Activated T-helper 2 cell treated with anti-CD3 and anti-CD28 coated beads, Interferon-gamma antibody, Interleukin-2, Interleukin-4, amounts not matched to agents 10 μg/mL and 5 μg/mL and 100 μg/mL, durations not matched to agents 14 hours and 24 hours and 36 hours (primary cell): ENCODE measurements around the gene RMI2. TPM values are rescaled to one million over a fixed set of nuclear protein-coding genes. Genes with fewer than 3 reads are reported as not detected.
A peak's percentile ranks its signal among the peaks of the same experiment; 100 is the strongest.

Experiments
- DNase-seq: peaks from one replicate; pipeline ENCODE4 v3.0.0; 2021; ENCODE audit warnings: low spot score
- H3K27ac Mint-ChIP-seq: one replicate; pipeline ENCODE4 v1.8.0; 2021; ENCODE audit warnings: mixed read lengths
- H3K27me3 Mint-ChIP-seq: one replicate; pipeline ENCODE4 v1.8.0; 2021; ENCODE audit warnings: low read depth, mixed read lengths
- H3K36me3 Mint-ChIP-seq: one replicate; pipeline ENCODE4 v1.8.0; 2021; ENCODE audit warnings: low read depth, mixed read lengths
- H3K4me1 Mint-ChIP-seq: one replicate; pipeline ENCODE4 v1.8.0; 2021; ENCODE audit warnings: low read depth, mixed read lengths
- H3K4me3 Mint-ChIP-seq: one replicate; pipeline ENCODE4 v1.8.0; 2021; ENCODE audit warnings: low read depth, mild to moderate bottlenecking, moderate library complexity, mixed read lengths
- H3K9me3 Mint-ChIP-seq: one replicate; pipeline ENCODE4 v1.8.0; 2021; ENCODE audit warnings: mixed read lengths
- intact Hi-C: fragments of 100-400 bp; cut with micrococcal nuclease; formaldehyde crosslinking; loops from one replicate; pipeline ENCODE4 v1.15.1; 2023
- total RNA-seq: library from RNA; stranded (reverse); gene quantifications from 2 replicates; pipeline ENCODE4 v1.2.3, GENCODE V29; 2022

Gene RMI2
- total RNA-seq, 1 donor from 2014 or later: 67.4 TPM

DNA sequence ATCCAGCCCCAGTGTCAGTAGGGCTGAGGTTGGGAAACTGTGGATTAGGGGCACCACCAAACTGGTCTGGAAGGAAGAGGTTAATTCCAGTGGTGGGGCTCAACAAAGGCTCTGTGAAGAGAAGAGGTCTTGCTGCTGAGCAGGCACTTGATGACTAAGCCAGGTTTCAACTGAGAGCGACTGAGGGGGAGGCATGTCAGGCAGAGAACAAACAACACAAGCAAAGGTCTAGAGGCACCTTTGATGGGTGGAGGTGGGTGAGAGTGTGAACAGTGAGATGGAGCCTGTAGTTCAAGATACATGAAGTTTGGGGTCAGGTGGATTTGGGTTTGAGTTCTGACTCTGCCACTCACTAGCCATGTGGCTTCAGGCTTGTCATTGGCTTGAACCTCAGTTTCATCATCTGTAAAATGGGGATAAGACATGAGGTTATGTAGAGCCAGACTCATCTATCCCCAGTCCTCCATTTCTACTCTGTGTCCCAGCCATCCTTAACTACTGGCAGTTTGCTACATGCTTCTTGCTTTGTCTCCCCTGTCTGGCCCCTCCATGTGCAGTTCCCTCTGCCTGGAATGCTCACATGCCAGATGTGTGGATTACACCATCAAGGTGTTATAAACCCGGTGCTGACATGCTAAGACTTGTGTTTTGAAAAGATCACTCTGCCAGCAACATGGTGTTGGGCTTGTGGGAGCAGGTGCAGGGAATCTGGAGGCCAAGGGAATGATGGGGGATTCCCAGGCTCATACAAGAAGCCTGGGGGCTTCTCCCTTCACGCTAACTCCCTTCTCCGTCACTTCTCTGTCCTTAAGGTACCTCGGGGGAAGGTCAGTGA is 3.0 kb upstream of the RMI2 start:
- Mint-ChIP-seq H3K27me3 (no peaks in the 10 kb centered on the region), H3K9me3 (no peaks in the 10 kb centered on the region), H3K4me3 (no peak overlapping the region), H3K4me1 (peaks cover 30% of the 10 kb centered on the region), H3K36me3 (peaks cover 5% of the 10 kb centered on the region), H3K27ac (no peak overlapping the region)
- intact Hi-C loops: no loop called here
- DNase-seq: no peak

- Mint-ChIP-seq H3K4me1 (peaks cover 54% of the 10 kb centered on the region), H3K4me3 (peak overlapping the region; percentile 89), H3K27ac (peak overlapping the region; percentile 46), H3K9me3 (no peaks in the 10 kb centered on the region), H3K27me3 (no peaks in the 10 kb centered on the region), H3K36me3 (peaks cover 38% of the 10 kb centered on the region)
- no peak for DNase-seq
- intact Hi-C loops: no loop called here
These were observed 1.6 kb downstream of the RMI2 start for GRCh38 chr16:11346700-11347319.

DNA sequence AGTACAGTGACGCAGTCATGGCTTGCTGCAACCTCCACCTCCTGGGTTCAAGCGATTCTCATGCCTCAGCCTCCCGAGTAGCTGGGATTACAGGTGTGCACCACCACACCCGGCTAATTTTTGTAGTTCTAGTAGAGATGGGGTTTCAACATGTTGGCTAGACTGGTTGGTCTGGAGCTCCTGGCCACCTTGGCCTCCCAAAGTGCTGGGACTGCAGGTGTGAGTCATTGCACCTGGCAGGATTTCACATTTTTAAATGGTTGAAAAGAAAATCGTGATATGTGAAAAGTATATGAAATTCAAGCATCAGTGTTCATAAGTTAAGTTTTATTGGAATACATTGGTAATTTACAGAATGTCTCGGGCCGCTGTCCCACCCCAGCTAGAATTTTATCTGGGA is 2.6 kb downstream of the RMI2 start:
- Mint-ChIP-seq H3K4me3 (no peak overlapping the region), H3K36me3 (peaks cover 46% of the 10 kb centered on the region), H3K4me1 (peaks cover 44% of the 10 kb centered on the region), H3K27me3 (no peaks in the 10 kb centered on the region), H3K27ac (no peak overlapping the region), H3K9me3 (no peaks in the 10 kb centered on the region)
- intact Hi-C loops: no loop called here
- DNase-seq: no peak

GRCh38 chr16:11348737-11349598 is 3.7 kb downstream of the RMI2 start:
- Mint-ChIP-seq H3K27ac (no peak overlapping the region), H3K27me3 (no peaks in the 10 kb centered on the region), H3K4me3 (no peak overlapping the region), H3K9me3 (no peaks in the 10 kb centered on the region), H3K4me1 (peaks cover 52% of the 10 kb centered on the region), H3K36me3 (peaks cover 58% of the 10 kb centered on the region)
- intact Hi-C loops: no loop called here
- no peak for DNase-seq

GRCh38 chr16:11349599-11350276 is 4.5 kb downstream of the RMI2 start:
- H3K4me1 Mint-ChIP-seq: peaks cover 60% of the 10 kb centered on the region
- intact Hi-C loops: no loop called here
- H3K27ac Mint-ChIP-seq: peak overlapping the region; percentile 25
- no peak overlapping the region for H3K4me3 Mint-ChIP-seq
- no peaks in the 10 kb centered on the region for H3K27me3 Mint-ChIP-seq
- DNase-seq: no peak
- H3K9me3 Mint-ChIP-seq: no peaks in the 10 kb centered on the region
- H3K36me3 Mint-ChIP-seq: peaks cover 59% of the 10 kb centered on the region

- Mint-ChIP-seq H3K27me3 (no peaks in the 10 kb centered on the region), H3K27ac (no peak overlapping the region), H3K9me3 (no peaks in the 10 kb centered on the region), H3K4me3 (no peak overlapping the region), H3K4me1 (peaks cover 63% of the 10 kb centered on the region), H3K36me3 (peaks cover 59% of the 10 kb centered on the region)
- no peak for DNase-seq
- intact Hi-C loops: no loop called here
These were observed 5.3 kb downstream of the RMI2 start for GRCh38 chr16:11350519-11350918.

- intact Hi-C loops: no loop called here
- Mint-ChIP-seq H3K9me3 (no peaks in the 10 kb centered on the region), H3K27ac (no peak overlapping the region), H3K27me3 (no peaks in the 10 kb centered on the region), H3K4me1 (peaks cover 65% of the 10 kb centered on the region), H3K36me3 (peaks cover 63% of the 10 kb centered on the region), H3K4me3 (no peak overlapping the region)
- DNase-seq: no peak
These were observed 5.7 kb downstream of the RMI2 start for GRCh38 chr16:11350921-11351335.

- no peaks in the 10 kb centered on the region for H3K27me3 Mint-ChIP-seq
- peak overlapping the region; percentile 15 for H3K4me3 Mint-ChIP-seq
- peaks cover 67% of the 10 kb centered on the region for H3K4me1 Mint-ChIP-seq
- H3K27ac Mint-ChIP-seq: no peak overlapping the region
- DNase-seq: no peak
- H3K36me3 Mint-ChIP-seq: peaks cover 55% of the 10 kb centered on the region
- no peaks in the 10 kb centered on the region for H3K9me3 Mint-ChIP-seq
- intact Hi-C loops: no loop called here
These were observed 7.9 kb downstream of the RMI2 start for GRCh38 chr16:11353158-11353557.

- Mint-ChIP-seq H3K27ac (peak overlapping the region; percentile 81), H3K4me3 (peak overlapping the region; percentile 27), H3K9me3 (no peaks in the 10 kb centered on the region), H3K4me1 (peaks cover 65% of the 10 kb centered on the region), H3K36me3 (peaks cover 45% of the 10 kb centered on the region), H3K27me3 (no peaks in the 10 kb centered on the region)
- no peak for DNase-seq
- intact Hi-C loops: loop anchor here (1.0 to 2.0 kb wide), 4 partner anchors 24 to 390 kb away; no protein-coding TSS in a partner anchor
These were observed 9.1 kb downstream of the RMI2 start for GRCh38 chr16:11354407-11354732.

DNA sequence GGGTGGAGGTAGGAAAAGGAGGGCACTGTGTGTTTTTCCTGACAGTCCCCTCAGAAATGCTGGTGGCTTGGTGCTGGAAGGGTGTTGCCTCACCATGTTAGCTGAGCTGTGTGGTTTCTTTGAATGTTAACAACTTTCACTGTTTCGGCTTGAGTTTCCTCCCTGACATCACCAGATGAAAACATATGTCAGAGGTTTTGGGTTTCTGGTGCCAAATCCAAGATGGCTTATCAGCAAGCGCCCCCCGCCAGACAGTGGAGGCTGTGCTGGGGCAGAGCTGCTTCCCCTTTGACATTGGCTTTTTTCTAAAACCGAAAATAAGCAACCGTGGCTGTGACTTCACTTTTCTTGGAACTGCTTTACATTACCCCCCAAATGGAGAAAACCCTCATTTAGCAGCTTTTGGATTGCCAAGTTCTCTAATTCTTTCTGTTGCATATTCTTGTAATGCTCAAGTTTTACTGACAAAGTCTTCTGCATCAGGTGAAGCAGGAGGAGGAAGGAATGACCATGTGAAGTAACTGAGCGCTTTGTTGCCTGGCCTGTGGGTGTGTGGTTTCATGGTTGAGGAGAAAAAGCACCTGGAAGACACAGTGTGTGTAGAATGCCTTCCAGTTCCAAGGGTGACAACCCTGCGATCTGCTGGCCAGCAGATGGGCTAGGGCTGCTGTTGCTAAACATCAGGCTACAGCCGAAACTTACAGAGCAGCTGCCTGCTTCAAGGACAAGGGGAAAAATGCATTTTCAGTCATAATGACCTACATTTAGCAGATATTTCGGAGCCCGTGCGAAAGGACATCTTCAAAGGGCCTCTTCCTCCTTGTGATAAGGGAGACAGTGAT is 9.7 kb downstream of the RMI2 start:
- peak overlapping the region; percentile 81 for H3K27ac Mint-ChIP-seq
- peaks cover 41% of the 10 kb centered on the region for H3K36me3 Mint-ChIP-seq
- peak overlapping the region; percentile 27 for H3K4me3 Mint-ChIP-seq
- DNase-seq: peak; percentile 79
- intact Hi-C loops: loop anchor here (1.0 to 5.0 kb wide), 8 partner anchors 8 to 391 kb away; partner anchors contain the start of gene SOCS1
- no peaks in the 10 kb centered on the region for H3K9me3 Mint-ChIP-seq
- peaks cover 65% of the 10 kb centered on the region for H3K4me1 Mint-ChIP-seq
- no peaks in the 10 kb centered on the region for H3K27me3 Mint-ChIP-seq

DNA sequence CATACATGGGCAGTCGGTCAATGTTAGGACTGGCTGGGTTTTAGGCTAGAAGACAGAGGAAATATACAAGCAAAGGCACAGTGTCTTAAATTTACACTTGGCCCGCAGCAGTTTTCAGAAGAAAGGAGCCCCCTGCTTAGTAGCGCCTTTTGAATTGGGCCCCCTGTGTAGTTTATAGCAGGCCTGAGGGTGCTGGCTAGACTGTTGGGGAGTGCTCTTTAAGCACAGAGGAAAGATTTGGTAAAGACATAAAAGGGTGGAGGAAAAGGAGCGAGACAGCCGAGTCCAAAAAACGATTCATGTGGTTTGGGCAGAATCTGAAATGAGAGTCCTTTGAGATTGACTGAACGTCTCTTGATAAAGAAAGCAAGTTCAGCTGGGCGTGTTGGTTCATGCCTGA is 10.6 kb downstream of the RMI2 start:
- Mint-ChIP-seq H3K4me3 (peak overlapping the region; percentile 27), H3K36me3 (peaks cover 36% of the 10 kb centered on the region), H3K4me1 (peaks cover 65% of the 10 kb centered on the region), H3K27ac (peak overlapping the region; percentile 81), H3K9me3 (no peaks in the 10 kb centered on the region), H3K27me3 (no peaks in the 10 kb centered on the region)
- intact Hi-C loops: loop anchor here (1.0 to 5.0 kb wide), 6 partner anchors 7 to 254 kb away; partner anchors contain the start of gene SOCS1
- DNase-seq: no peak
